ENCODE results near the gene ZSWIM6. TPM values are rescaled to one million over a fixed set of nuclear protein-coding genes. Genes with fewer than 3 reads are reported as not detected.

ZSWIM6 gene
- total RNA-seq, 2 donors from 2014 or later = 10.6 to 18.8 TPM

DNA sequence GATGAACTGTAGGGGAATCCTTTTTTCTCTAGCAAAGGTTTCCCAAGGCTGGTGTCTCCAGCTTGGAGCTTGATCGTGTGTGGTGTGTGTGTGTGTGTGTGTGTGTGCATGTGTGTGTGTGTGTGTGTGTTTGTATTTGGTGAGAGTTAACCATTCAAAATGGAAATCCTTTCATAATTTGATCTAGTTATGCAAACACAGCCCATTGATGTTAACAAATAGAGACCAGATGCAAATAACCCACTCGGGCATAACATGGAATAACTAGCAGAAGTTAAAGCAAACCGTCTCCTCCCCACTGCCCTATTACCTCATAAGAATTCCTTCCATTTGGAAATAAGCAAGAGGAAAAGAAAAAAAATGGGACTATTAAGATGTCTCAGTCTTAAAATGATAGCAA lies 24.9 kb upstream of the ZSWIM6 start:
- ATAC-seq (ENCODE audit: insufficient number of reproducible peaks, low FRiP score, low read depth) = no peak
- Histone ChIP-seq H3K4me1 (ENCODE audit: control insufficient read depth in 1 of 2, low read depth in 2 of 2) (peaks cover 17 to 24% of the 10 kb centered on the region in 2 donors), H3K27ac (no peak overlapping the region), H3K9me3 (no peaks in the 10 kb centered on the region), H3K36me3 (no peaks in the 10 kb centered on the region), H3K4me3 (no peak overlapping the region), H3K27me3 (replicated peaks; ENCODE audit: insufficient read depth) (no peaks in the 10 kb centered on the region)
- no peak for DNase-seq (ENCODE audit: low spot score)
- TF ChIP-seq, protein P1, sequence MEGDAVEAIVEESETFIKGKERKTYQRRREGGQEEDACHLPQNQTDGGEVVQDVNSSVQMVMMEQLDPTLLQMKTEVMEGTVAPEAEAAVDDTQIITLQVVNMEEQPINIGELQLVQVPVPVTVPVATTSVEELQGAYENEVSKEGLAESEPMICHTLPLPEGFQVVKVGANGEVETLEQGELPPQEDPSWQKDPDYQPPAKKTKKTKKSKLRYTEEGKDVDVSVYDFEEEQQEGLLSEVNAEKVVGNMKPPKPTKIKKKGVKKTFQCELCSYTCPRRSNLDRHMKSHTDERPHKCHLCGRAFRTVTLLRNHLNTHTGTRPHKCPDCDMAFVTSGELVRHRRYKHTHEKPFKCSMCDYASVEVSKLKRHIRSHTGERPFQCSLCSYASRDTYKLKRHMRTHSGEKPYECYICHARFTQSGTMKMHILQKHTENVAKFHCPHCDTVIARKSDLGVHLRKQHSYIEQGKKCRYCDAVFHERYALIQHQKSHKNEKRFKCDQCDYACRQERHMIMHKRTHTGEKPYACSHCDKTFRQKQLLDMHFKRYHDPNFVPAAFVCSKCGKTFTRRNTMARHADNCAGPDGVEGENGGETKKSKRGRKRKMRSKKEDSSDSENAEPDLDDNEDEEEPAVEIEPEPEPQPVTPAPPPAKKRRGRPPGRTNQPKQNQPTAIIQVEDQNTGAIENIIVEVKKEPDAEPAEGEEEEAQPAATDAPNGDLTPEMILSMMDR (IDR thresholded peaks at IDR 0.05) = no peak

DNA sequence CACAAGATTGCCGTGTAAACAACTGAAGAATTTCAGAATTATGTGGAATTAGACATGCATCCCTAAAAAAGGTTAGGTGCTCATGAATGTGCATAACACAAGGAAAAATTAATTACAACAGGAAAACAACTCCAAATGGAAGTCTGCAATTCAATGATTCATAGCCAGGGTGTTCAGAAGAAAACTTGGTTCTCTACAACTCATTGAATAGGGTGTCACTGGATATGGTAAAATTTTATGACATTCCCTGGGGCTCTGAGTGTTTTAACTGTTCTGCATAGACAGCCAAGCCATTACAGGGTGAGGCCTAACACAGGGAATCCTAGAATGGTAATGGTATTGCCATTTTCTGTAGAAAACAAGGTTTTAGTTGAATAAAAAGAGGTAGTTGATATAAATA lies 24.4 kb upstream of the ZSWIM6 start:
- Histone ChIP-seq H3K27me3 (replicated peaks; ENCODE audit: insufficient read depth) (no peaks in the 10 kb centered on the region), H3K27ac (no peak overlapping the region), H3K9me3 (no peaks in the 10 kb centered on the region), H3K4me3 (no peak overlapping the region), H3K4me1 (ENCODE audit: control insufficient read depth in 1 of 2, low read depth in 2 of 2) (peaks cover 12 to 24% of the 10 kb centered on the region in 2 donors), H3K36me3 (no peaks in the 10 kb centered on the region)
- DNase-seq (ENCODE audit: low spot score) (no peak), ATAC-seq (ENCODE audit: insufficient number of reproducible peaks, low FRiP score, low read depth) (no peak)
- TF ChIP-seq, protein P1 (IDR thresholded peaks at IDR 0.05) = no peak

DNA sequence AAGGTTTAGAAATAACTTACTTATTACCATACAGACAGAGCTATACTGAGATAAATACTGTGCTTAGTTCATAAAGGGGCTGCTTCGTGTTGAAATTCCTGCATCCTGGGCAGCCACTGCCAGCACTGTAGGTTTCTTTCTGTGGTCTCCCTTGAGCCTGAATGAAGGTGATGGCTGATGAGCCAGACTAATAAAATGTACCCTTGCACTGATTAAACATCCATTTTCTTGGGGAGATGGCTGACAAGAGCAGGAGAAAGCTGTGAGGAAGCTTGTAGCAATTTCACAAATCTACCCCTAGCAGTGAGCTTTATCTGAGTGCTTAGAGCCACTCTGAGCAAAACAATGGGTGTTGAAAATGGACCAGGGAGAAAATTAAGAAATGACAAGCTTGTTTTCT lies 23.3 kb upstream of the ZSWIM6 start:
- H3K36me3 ChIP-seq = no peaks in the 10 kb centered on the region
- no peaks in the 10 kb centered on the region for H3K27me3 ChIP-seq (replicated peaks; ENCODE audit: insufficient read depth)
- H3K4me3 ChIP-seq = peak overlapping the region; percentile 5
- peaks cover 5 to 22% of the 10 kb centered on the region in 2 donors for H3K4me1 ChIP-seq (ENCODE audit: control insufficient read depth in 1 of 2, low read depth in 2 of 2)
- TF ChIP-seq, protein P1 (IDR thresholded peaks at IDR 0.05) = no peak
- H3K27ac ChIP-seq = peak overlapping the region in 1 of 2 donors; percentile 9
- H3K9me3 ChIP-seq = no peaks in the 10 kb centered on the region
- DNase-seq (ENCODE audit: low spot score) (no peak), ATAC-seq (ENCODE audit: insufficient number of reproducible peaks, low FRiP score, low read depth) (no peak)

DNA sequence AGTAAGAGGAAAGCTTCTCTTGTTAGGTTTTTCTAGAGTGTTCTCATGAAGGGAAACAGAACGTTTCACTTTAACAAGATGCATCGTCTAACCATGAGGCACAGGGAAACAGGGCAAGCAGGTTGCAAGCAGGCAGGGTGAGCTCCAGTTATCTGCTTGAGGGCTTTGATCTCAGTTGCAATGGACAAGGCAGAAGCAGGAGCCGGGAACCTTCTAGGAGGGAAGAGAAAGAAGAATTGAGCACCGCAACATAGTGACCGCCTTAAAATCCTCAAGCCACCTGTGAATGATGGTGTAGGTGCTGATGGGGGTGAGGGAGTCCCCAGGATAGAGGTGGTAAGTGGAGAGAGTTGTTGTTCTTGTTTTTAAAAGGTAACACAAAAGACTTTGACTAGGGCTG lies 22.9 kb upstream of the ZSWIM6 start:
- H3K9me3 ChIP-seq = no peaks in the 10 kb centered on the region
- no peak overlapping the region for H3K4me3 ChIP-seq
- no peak for DNase-seq (ENCODE audit: low spot score)
- TF ChIP-seq, protein P1 (IDR thresholded peaks at IDR 0.05) = no peak
- no peaks in the 10 kb centered on the region for H3K36me3 ChIP-seq
- no peak for ATAC-seq (ENCODE audit: insufficient number of reproducible peaks, low FRiP score, low read depth)
- no peaks in the 10 kb centered on the region for H3K27me3 ChIP-seq (replicated peaks; ENCODE audit: insufficient read depth)
- H3K27ac ChIP-seq = peak overlapping the region in 1 of 2 donors; percentile 9
- H3K4me1 ChIP-seq (ENCODE audit: control insufficient read depth in 1 of 2, low read depth in 2 of 2) = peaks cover 6 to 22% of the 10 kb centered on the region in 2 donors

DNA sequence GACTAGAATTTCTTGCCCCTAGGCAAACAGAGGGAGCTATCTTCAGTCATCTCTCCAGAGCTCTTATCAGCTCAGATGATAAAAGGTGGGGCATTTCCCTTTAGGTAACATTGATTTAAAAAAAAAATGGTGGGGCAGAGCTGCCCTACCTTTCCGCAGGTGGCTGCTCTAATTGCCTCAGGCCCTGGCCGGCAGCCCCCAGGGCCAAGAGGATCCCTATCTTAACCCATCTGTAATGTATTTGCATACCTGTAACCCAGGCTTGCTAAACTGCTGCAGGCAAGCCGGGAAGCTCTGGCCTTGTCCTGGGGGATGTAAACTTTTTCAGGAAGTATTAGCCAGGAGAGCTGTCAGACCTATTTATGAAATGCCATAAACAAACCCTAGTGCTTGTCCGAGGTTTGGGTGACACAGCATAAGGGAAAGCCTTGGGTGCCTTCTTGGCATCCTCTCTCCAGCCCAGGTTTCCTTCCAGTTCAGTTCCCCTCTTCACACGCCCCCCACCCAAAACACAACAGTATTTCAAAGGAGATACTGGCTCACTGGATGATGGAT lies 20.9 kb upstream of the ZSWIM6 start:
- DNase-seq (ENCODE audit: low spot score) = no peak
- TF ChIP-seq, protein P1 (IDR thresholded peaks at IDR 0.05) = no peak
- Histone ChIP-seq H3K4me1 (ENCODE audit: control insufficient read depth in 1 of 2, low read depth in 2 of 2) (peaks cover 12 to 34% of the 10 kb centered on the region in 2 donors), H3K9me3 (no peaks in the 10 kb centered on the region), H3K27ac (no peak overlapping the region), H3K36me3 (no peaks in the 10 kb centered on the region), H3K27me3 (replicated peaks; ENCODE audit: insufficient read depth) (no peaks in the 10 kb centered on the region), H3K4me3 (no peak overlapping the region)
- no peak for ATAC-seq (ENCODE audit: insufficient number of reproducible peaks, low FRiP score, low read depth)

All from thoracic aorta (tissue), 2 donors.